Suprapubic skin (tissue), 4 donors: ENCODE results near the gene ACAD10. TPM values are rescaled to one million over a fixed set of nuclear protein-coding genes. Genes with fewer than 3 reads are reported as not detected.

Experiments
- DNase-seq, 2 donors: peaks; one replicate each; pipeline ENCODE4 v3.0.0-alpha.2; 2019; ENCODE audit warnings: low spot score in 2 of 2
- H3K27ac ChIP-seq: fragments of 200-600 bp; sonication (generic); one replicate; pipeline ENCODE4 v1.5.1; 2019
- H3K27me3 ChIP-seq: fragments of 200-600 bp; sonication (generic); one replicate; pipeline ENCODE4 v1.5.1; 2019
- H3K36me3 ChIP-seq: fragments of 200-600 bp; sonication (generic); one replicate; pipeline ENCODE4 v1.5.1; 2019
- H3K4me1 ChIP-seq: fragments of 200-600 bp; sonication (generic); one replicate; pipeline ENCODE4 v1.5.1; 2019
- H3K4me3 ChIP-seq: fragments of 200-600 bp; sonication (generic); one replicate; pipeline ENCODE4 v1.5.1; 2019; ENCODE audit warnings: mild to moderate bottlenecking
- H3K9me3 ChIP-seq: fragments of 200-600 bp; sonication (generic); one replicate; pipeline ENCODE4 v1.5.1; 2019
- CTCF ChIP-seq, 2 donors: fragments of 200-600 bp in 1 of 2; fragments of 450-650 bp in 1 of 2; sonication (generic) in 1 of 2; IDR thresholded peaks; one replicate each; pipeline ENCODE4 v1.5.1; 2016 to 2019; ENCODE audit warnings: antibody characterized with exemption in 2 of 2, mild to moderate bottlenecking in 1 of 2, moderate library complexity in 1 of 2
- EP300 ChIP-seq: sonication (generic); formaldehyde crosslinking; IDR thresholded peaks from one replicate; pipeline ENCODE4 v1.6.1; 2017; ENCODE audit warnings: antibody characterized with exemption
- POLR2A ChIP-seq, 2 donors: fragments of 450-650 bp; IDR thresholded peaks; one replicate each; pipeline ENCODE4 v1.6.1; 2017; ENCODE audit warnings: antibody characterized with exemption in 2 of 2, mild to moderate bottlenecking in 2 of 2, moderate library complexity in 2 of 2
- POLR2AphosphoS5 ChIP-seq, 3 donors: sonication (generic); formaldehyde crosslinking; IDR thresholded peaks; one replicate each; pipeline ENCODE4 v1.6.1; 2017; ENCODE audit warnings: antibody characterized with exemption in 3 of 3
- WGBS: methylation state at CpG from one replicate; pipeline ENCODE4 v1.1.5; 2018; 5-methylcytosine and 5-hydroxymethylcytosine counted together
- total RNA-seq, 4 donors: library from RNA; depleted of rRNA; stranded (reverse); fragments of >200 nt; gene quantifications; one replicate each; pipeline ENCODE4 v1.1.0, GENCODE V29; 2016

The ACAD10 gene
- total RNA-seq, 4 donors from 2014 or later: 22.8 to 75.7 (median 26.5) TPM

GRCh38 chr12:111753144-111753881, 67.5 kb downstream of the ACAD10 start:
- Histone ChIP-seq H3K27ac (no peak overlapping the region), H3K27me3 (no peaks in the 10 kb centered on the region), H3K4me3 (no peak overlapping the region), H3K36me3 (peaks cover 35% of the 10 kb centered on the region), H3K4me1 (peaks cover 22% of the 10 kb centered on the region), H3K9me3 (no peaks in the 10 kb centered on the region)
- TF ChIP-seq CTCF (IDR thresholded peaks at IDR 0.05) (peak in 1 of 2 donors; percentile 68), POLR2AphosphoS5 (IDR thresholded peaks at IDR 0.05) (no peak)
- 61% methylated on average over 23 of the region's 23 CpGs for WGBS
- no peak for DNase-seq

- no peak overlapping the region for H3K27ac ChIP-seq
- no peaks in the 10 kb centered on the region for H3K9me3 ChIP-seq
- TF ChIP-seq POLR2AphosphoS5 (IDR thresholded peaks at IDR 0.05) (no peak), CTCF (IDR thresholded peaks at IDR 0.05) (no peak), EP300 (no peak), POLR2A (IDR thresholded peaks at IDR 0.05) (no peak)
- H3K36me3 ChIP-seq: peaks cover 22% of the 10 kb centered on the region
- 47% methylated on average over 8 of the region's 8 CpGs for WGBS
- no peaks in the 10 kb centered on the region for H3K27me3 ChIP-seq
- peaks cover 34% of the 10 kb centered on the region for H3K4me1 ChIP-seq
- H3K4me3 ChIP-seq: no peak overlapping the region
- DNase-seq: no peak
Measured at GRCh38 chr12:111754671-111755070, 68.8 kb downstream of the ACAD10 start.

GRCh38 chr12:111756196-111756595, 70.3 kb downstream of the ACAD10 start:
- WGBS: 91% methylated on average over 8 of the region's 15 CpGs
- DNase-seq: no peak
- Histone ChIP-seq H3K27ac (no peak overlapping the region), H3K36me3 (peaks cover 18% of the 10 kb centered on the region), H3K4me3 (no peak overlapping the region), H3K9me3 (no peaks in the 10 kb centered on the region), H3K4me1 (peaks cover 34% of the 10 kb centered on the region), H3K27me3 (no peaks in the 10 kb centered on the region)
- no peak for TF ChIP-seq POLR2A (IDR thresholded peaks at IDR 0.05)
- TF ChIP-seq EP300: no peak
- no peak for TF ChIP-seq CTCF (IDR thresholded peaks at IDR 0.05)
- no peak for TF ChIP-seq POLR2AphosphoS5 (IDR thresholded peaks at IDR 0.05)

GRCh38 chr12:111756681-111757080, 70.8 kb downstream of the ACAD10 start:
- TF ChIP-seq POLR2AphosphoS5 (IDR thresholded peaks at IDR 0.05) (no peak), POLR2A (IDR thresholded peaks at IDR 0.05) (no peak), EP300 (no peak), CTCF (IDR thresholded peaks at IDR 0.05) (no peak)

GRCh38 chr12:111757361-111758119, 71.7 kb downstream of the ACAD10 start:
- peaks cover 18% of the 10 kb centered on the region for H3K36me3 ChIP-seq
- H3K4me3 ChIP-seq: no peak overlapping the region
- H3K4me1 ChIP-seq: peaks cover 34% of the 10 kb centered on the region
- no peaks in the 10 kb centered on the region for H3K27me3 ChIP-seq
- 40% methylated on average over 9 of the region's 15 CpGs for WGBS
- H3K27ac ChIP-seq: peak overlapping the region; percentile 84
- no peak for DNase-seq
- TF ChIP-seq POLR2AphosphoS5 (IDR thresholded peaks at IDR 0.05) (no peak), POLR2A (IDR thresholded peaks at IDR 0.05) (no peak), EP300 (no peak), CTCF (IDR thresholded peaks at IDR 0.05) (no peak)
- H3K9me3 ChIP-seq: no peaks in the 10 kb centered on the region

More at GRCh38 chr12:111756681-111757080, 70.8 kb downstream of the ACAD10 start:
- Histone ChIP-seq H3K27ac (peak overlapping the region; percentile 84), H3K27me3 (no peaks in the 10 kb centered on the region), H3K36me3 (peaks cover 18% of the 10 kb centered on the region), H3K4me3 (no peak overlapping the region), H3K4me1 (peaks cover 34% of the 10 kb centered on the region), H3K9me3 (no peaks in the 10 kb centered on the region)
- WGBS: 82% methylated on average over 7 of the region's 7 CpGs
- no peak for DNase-seq
